GM19468 (cell line): Measurements from ENCODE around the gene SLC20A1.
"Not testable (repeated sequence)": the region's sequence is repeated elsewhere in the genome, so short reads cannot be mapped to it uniquely, and the experiment has no call there.

Experiments
- ATAC-seq: cut with Tn5 transposase; IDR thresholded peaks from one replicate; pipeline ENCODE4 v1.9.1; 2021; ENCODE audit warnings: mild to moderate bottlenecking, moderate library complexity, moderate number of reproducible peaks; ENCODE audit not compliant: unreplicated experiment; ENCODE audit errors: extremely low read depth

SLC20A1 gene

DNA sequence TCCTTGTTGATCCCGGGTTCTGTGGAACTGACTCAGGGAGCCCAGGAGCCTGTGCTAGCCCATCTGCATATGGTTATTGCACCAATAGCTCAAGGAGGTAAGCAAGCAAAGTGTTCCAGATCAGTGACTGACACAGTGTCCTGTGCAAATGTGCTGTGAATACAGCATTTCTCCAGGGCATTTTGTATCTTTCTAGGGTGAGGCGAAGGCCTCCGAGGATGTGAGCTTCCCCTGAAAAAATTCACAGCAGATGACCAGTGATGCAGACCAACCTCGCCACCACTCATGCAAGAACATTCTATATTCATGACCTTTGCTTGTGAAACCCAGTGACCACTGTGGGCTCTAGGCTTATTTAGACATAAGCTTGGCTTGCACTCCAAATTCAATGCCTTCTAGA is 59.8 kb downstream of the SLC20A1 start:
- ATAC-seq = no peak

DNA sequence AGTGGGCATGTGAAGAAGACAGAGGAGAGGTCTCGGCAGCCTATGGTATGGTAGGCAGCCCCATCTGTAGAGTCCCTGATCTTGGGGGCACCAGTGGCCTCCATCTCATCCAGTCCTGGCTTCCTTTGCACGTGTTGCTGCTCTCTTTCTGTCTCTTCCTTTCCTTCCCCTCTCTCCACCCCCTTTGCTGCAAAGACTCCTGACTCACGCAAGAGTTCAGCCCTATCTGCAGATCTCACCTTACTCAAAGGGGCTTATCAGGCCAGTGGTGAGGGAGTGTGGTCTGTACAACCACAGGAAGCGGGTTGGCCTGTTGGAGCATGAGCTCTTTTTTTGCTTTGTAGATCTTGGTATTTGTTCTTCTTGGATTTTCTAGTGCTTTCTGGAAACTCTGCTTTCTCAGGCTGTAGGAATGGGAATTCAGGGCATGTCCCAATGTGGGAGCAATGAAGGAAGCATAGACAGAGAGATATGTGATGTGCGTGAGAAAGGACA is 60.5 kb downstream of the SLC20A1 start:
- no peak for ATAC-seq

DNA sequence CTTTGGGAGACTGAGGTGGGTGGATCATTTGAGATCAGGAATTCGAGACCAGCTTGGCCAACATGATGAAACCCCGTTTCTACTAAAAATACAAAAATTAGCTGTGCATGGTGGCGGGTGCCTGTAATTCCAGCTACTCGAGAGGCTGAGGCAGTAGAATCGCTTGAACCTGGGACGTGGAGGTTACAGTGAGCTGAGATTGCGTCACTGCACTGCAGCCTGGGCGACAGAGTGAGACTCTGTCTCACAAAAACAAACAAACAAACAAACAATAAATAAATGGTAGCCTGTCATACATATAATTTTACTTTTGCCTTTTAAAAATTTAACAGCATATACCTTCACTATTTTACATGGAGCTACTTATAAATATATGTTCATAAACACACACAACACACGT is 61.2 kb downstream of the SLC20A1 start:
- not testable (repeated sequence) for ATAC-seq

DNA sequence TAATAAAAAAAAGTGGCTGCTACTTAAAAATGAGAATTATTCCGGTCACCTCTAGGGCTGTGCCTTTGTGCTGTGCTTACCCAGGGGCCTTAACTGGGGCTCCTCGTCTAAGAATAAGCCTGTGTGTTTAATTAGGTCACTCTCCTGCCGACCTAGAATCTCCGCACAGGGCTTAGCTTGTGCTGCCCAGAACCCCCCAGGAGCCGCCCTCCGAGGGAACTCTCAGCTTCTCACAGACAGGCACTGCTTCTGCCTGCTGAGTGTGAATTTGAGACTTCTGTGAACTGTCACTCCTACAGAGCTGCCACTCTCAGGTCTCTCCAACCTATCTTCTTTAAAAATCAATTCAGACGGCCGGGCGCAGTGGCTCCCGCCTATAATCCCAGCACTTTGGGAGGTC is 63.2 kb downstream of the SLC20A1 start:
- no peak for ATAC-seq

DNA sequence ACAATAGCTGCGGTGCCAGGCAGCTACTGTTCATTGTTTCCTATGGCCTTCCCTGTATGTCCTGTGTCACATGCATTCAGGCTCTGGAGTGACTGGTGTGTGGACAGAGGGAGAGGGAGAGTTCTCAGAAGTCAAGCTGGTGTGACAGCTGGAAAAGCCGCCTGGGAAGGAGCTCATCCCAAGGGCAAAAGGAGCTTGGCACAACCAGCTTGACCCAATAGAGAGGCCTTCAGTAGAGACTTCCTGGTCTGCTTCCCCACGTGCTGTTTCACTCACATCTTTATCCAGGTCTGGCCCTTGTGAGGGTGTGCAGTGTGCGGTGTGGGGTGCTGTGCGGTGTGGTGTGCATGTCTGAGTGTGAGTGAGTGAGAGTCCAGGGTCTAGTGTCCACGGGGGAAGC is 64.0 kb downstream of the SLC20A1 start:
- no peak for ATAC-seq

DNA sequence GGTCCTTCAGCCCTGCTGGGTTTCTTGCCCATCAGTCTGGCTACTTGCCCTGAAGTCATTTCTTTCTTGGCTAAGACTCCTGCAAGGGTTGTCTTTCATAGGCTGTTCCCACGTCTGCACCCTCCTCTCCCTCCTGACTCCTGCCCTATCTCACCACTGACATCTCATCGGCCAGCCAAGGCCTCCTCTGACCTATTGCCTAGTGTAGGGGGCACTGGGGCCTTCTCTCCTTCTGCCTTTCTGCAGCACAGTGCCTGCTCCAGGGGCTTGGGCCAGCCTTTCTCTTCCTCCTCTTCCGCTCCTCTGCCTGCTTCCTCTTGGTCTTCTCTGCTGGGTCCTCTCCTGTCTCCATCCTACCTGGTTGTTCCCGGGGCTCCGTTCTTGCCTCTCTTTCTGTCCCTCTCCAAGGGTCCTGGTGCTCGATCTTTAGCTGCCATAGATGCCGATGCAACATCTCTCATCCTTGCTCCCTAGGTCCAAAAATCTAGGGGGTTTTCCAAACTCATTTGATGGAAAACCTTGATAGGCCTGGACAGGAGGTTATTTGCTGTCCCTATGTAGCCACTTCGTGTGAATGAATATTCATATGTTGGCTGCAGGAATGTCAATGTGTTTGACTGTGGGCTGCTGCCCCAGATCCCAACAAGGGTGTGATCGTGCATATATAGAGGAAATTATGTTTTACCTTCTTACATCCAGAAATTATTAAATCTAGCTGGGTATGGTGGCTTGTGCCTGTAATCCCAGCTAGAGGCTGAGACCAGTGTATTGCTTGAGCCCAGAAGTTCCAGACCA is 65.4 kb downstream of the SLC20A1 start:
- ATAC-seq = no peak

DNA sequence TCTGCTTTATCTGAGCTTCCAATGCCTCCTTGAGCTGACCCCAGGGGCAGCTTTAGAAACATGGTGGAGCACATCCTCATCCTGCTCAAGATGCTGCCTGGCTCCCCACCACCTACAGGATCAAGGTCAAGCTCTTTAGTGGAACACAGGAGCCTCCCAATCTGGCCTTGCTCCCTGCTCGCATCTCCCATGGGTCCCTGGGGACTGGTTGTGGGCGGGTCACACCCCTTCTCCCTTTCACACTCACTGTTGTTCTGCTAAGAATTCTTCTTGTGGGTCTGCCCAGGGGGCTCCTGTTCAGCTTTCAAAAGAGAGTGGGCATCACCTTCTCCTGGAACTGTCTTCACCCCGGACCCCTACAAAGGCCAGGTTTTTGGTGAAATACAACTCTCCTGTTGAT is 66.7 kb downstream of the SLC20A1 start:
- no peak for ATAC-seq

DNA sequence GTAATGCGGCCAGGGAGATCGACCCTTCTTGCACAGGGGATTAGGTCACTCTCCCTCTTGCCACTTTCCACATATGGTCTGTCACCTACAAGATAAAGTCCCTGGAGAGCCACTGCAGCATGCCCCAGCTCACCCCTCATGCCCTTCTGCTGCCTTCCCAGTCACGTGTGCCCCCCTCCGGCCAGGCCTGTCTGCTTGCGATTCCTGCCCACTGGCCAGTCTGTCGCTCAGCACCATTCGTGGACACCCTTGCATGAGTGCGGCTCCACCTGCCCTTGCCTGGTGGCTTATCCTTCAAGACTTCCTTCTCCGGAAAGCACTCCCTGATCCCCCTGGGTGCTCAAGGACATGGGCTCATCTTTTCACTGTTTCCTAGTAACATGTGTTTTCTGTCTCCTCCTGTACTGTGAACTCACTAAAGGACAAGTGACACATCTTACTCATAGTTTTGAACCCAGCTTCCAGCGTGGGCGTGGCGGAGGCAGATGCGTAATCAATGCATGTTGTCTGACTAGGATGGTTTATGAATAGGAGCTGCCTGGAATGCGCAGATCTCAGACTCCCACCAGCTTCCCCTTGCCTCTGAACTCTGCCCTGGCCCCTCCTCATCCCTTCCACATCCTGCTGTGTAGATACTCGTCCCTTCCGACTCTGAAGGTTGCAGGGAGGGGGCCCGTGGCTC is 67.3 kb downstream of the SLC20A1 start:
- no peak for ATAC-seq
